Measurements from ENCODE around the gene PKP4. TPM values are rescaled to one million over a fixed set of nuclear protein-coding genes. Genes with fewer than 3 reads are reported as not detected.

PKP4 gene
- total RNA-seq, 1 experiment from 2014 or later = 67.7 TPM

- Histone ChIP-seq H3K4me1 (ENCODE audit: insufficient read depth, low read length, poor library complexity, severe bottlenecking) (no peaks in the 10 kb centered on the region), H3K27ac (ENCODE audit: low read depth, low read length, poor library complexity, severe bottlenecking) (no peak overlapping the region), H3K9me3 (ENCODE audit: low read depth, low read length, poor library complexity, severe bottlenecking) (no peaks in the 10 kb centered on the region), H3K27me3 (replicated peaks; ENCODE audit: insufficient read depth, low read depth, low read length, poor library complexity) (no peaks in the 10 kb centered on the region), H3K36me3 (ENCODE audit: insufficient read depth, low read length, poor library complexity, severe bottlenecking) (no peaks in the 10 kb centered on the region), H3K4me3 (ENCODE audit: low read depth, low read length, poor library complexity, severe bottlenecking) (no peak overlapping the region)
- CTCF ChIA-PET = no interaction called here
- POLR2A ChIA-PET (ENCODE audit: low non-redundant PET) = no interaction called here
- TF ChIP-seq EZH2 (IDR thresholded peaks at IDR 0.05; ENCODE audit: borderline replicate concordance, low read depth, low read length, poor library complexity, severe bottlenecking) (no peak), CTCF (conservative IDR thresholded peaks at IDR 0.05; ENCODE audit: low read depth, low read length) (no peak)
- BruUV-seq (replicated peaks) = no TSS peak
- intact Hi-C loops (cut with micrococcal nuclease; ENCODE audit: unreplicated experiment) = no loop called here
- no peak for DNase-seq (ENCODE audit: low spot score)
Measured at GRCh38 chr2:158577141-158577540, 120.4 kb downstream of the PKP4 start.

GRCh38 chr2:158578703-158579330 is 122.1 kb downstream of the PKP4 start:
- Histone ChIP-seq H3K9me3 (ENCODE audit: low read depth, low read length, poor library complexity, severe bottlenecking) (no peaks in the 10 kb centered on the region), H3K4me3 (ENCODE audit: low read depth, low read length, poor library complexity, severe bottlenecking) (no peak overlapping the region), H3K4me1 (ENCODE audit: insufficient read depth, low read length, poor library complexity, severe bottlenecking) (no peaks in the 10 kb centered on the region), H3K36me3 (ENCODE audit: insufficient read depth, low read length, poor library complexity, severe bottlenecking) (no peaks in the 10 kb centered on the region), H3K27ac (ENCODE audit: low read depth, low read length, poor library complexity, severe bottlenecking) (no peak overlapping the region), H3K27me3 (replicated peaks; ENCODE audit: insufficient read depth, low read depth, low read length, poor library complexity) (no peaks in the 10 kb centered on the region)
- no TSS peak for BruUV-seq (replicated peaks)
- intact Hi-C loops (cut with micrococcal nuclease; ENCODE audit: unreplicated experiment) = no loop called here
- POLR2A ChIA-PET (ENCODE audit: low non-redundant PET) = no interaction called here
- CTCF ChIA-PET = no interaction called here
- DNase-seq (ENCODE audit: low spot score) = no peak
- TF ChIP-seq CTCF (conservative IDR thresholded peaks at IDR 0.05; ENCODE audit: low read depth, low read length) (no peak), EZH2 (IDR thresholded peaks at IDR 0.05; ENCODE audit: borderline replicate concordance, low read depth, low read length, poor library complexity, severe bottlenecking) (no peak)

- Histone ChIP-seq H3K36me3 (ENCODE audit: insufficient read depth, low read length, poor library complexity, severe bottlenecking) (no peaks in the 10 kb centered on the region), H3K4me1 (ENCODE audit: insufficient read depth, low read length, poor library complexity, severe bottlenecking) (no peaks in the 10 kb centered on the region), H3K27me3 (replicated peaks; ENCODE audit: insufficient read depth, low read depth, low read length, poor library complexity) (no peaks in the 10 kb centered on the region), H3K4me3 (ENCODE audit: low read depth, low read length, poor library complexity, severe bottlenecking) (no peak overlapping the region), H3K9me3 (ENCODE audit: low read depth, low read length, poor library complexity, severe bottlenecking) (no peaks in the 10 kb centered on the region), H3K27ac (ENCODE audit: low read depth, low read length, poor library complexity, severe bottlenecking) (no peak overlapping the region)
- POLR2A ChIA-PET (ENCODE audit: low non-redundant PET) = no interaction called here
- no TSS peak for BruUV-seq (replicated peaks)
- DNase-seq (ENCODE audit: low spot score) = no peak
- TF ChIP-seq CTCF (conservative IDR thresholded peaks at IDR 0.05; ENCODE audit: low read depth, low read length) (no peak), EZH2 (IDR thresholded peaks at IDR 0.05; ENCODE audit: borderline replicate concordance, low read depth, low read length, poor library complexity, severe bottlenecking) (no peak)
- intact Hi-C loops (cut with micrococcal nuclease; ENCODE audit: unreplicated experiment) = no loop called here
- CTCF ChIA-PET = no interaction called here
Measured at GRCh38 chr2:158579928-158580327, 123.2 kb downstream of the PKP4 start.

All from A673 (cell line).